ENCODE results near the gene DNAH14. TPM values are rescaled to one million over a fixed set of nuclear protein-coding genes. Genes with fewer than 3 reads are reported as not detected.

DNAH14 gene
- total and polyA plus RNA-seq, 2 of the 8 experiments (the other 6 are each of a cell fraction or from before 2014, with no cell fraction given): 8.4 to 40.7 TPM

DNA sequence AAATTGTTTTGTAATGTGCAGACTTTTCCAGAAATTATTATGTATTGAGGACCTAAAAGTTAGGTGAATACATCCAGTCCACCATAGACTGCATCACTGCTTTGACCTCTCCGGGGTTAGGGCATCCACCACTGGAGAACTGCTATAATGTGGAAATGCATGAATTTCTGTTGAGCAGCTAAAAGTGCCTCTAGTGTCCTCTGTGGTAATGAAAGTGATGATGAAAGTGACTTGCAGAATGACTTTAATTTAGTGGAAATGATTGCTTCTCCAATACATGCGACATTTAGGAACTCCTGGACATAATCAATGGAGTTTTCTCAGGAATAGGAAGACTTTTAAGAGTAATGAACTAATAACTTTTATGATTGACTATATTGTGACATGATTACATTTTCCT lies 327.6 kb downstream of the DNAH14 start (continued):
- no peak for TF ChIP-seq RFX5 (IDR thresholded peaks at IDR 0.05; ENCODE audit: borderline replicate concordance, low read depth, low read length)
- no peak for TF ChIP-seq KDM1A (IDR thresholded peaks at IDR 0.05; ENCODE audit: borderline replicate concordance, low read length)

Measured in H1 (cell line).